IPS DF 4.7 (cell line): Measurements from ENCODE around the gene GYPE.
"Not testable (repeated sequence)": the region's sequence is repeated elsewhere in the genome, so short reads cannot be mapped to it uniquely, and the experiment has no call there.

ENCODE experiments used
- DNase-seq: peaks from one replicate; pipeline ENCODE4 v3.0.0-alpha.2; 2013; ENCODE audit warnings: low spot score; ENCODE audit errors: extremely low read depth

GYPE gene

GRCh38 chr4:143870523-143871268 lies 34.7 kb downstream of the GYPE start:
- not testable (repeated sequence) for DNase-seq

- DNase-seq: not testable (repeated sequence)
Observed at GRCh38 chr4:143869925-143870324, 35.4 kb downstream of the GYPE start.

DNA sequence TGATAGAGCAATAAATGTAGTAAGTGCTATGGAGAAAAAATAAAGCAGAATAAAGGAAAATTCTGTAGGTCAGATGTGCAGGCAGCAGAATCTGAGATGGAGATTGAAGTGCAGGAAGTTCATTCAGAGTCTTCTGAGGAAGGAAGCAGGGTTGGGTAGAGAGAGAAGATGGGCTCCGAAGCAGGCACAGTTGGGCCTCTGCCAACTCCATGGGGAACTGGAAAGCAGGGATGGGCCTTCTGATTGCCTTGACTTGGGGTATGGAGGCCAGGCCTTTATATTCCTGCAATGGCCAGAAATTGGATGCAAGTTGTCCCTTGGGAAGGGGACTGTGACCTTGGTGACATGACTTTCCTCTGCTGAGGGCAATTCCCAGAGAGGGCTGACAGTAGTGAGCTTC lies 42.6 kb downstream of the GYPE start:
- not testable (repeated sequence) for DNase-seq

GRCh38 chr4:143858456-143858855 lies 46.9 kb downstream of the GYPE start:
- DNase-seq: no peak

GRCh38 chr4:143857391-143858336 lies 47.7 kb downstream of the GYPE start:
- not testable (repeated sequence) for DNase-seq

- not testable (repeated sequence) for DNase-seq
Observed at GRCh38 chr4:143856017-143856557, 49.3 kb downstream of the GYPE start.

- DNase-seq: not testable (repeated sequence)
Observed at GRCh38 chr4:143854645-143855044, 50.7 kb downstream of the GYPE start.

GRCh38 chr4:143849296-143849695 lies 56.1 kb downstream of the GYPE start:
- DNase-seq: not testable (repeated sequence)

- not testable (repeated sequence) for DNase-seq
Observed at GRCh38 chr4:143843506-143843832, 61.9 kb downstream of the GYPE start.

DNA sequence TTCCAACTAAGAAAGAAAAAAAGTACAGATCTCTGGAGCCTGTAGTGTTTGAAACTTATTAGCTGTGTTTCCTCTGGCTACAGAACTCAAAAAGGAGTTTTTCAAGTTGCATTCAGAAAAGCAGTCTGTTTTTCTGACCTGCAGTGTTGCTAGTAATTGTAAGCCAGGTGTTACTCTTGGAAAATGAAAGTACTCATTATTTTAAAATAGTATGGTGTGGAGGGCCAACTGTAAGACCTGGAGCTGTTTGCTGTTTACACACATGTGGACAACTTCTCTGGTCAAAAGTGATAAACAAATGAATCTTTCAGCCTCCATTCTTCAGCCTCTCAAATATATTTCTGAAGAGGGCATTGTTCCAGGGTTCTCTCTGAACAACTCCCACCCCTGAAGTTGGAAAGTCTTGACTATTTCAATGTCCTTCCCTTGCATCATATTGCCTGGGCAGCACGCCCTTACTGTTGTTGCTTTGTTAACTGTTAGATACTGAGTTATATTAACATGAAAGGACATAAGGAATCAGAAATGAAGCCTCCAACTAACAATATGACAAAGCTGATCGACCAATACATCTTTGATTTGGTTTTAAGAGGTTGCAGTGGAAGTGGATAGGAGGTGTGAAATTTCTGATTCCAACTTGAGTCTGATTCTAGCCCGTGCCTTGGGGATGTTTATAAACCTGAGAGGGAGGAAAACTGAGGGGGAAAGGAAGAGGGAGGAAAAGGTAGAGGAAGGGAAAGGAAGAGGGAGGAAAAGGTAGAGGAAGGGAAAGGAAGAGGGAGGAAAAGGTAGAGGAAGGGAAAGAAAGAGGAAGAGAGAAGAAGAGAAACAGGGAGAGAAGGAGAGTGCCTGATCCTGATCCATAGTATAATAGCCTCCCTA lies 62.5 kb downstream of the GYPE start:
- not testable (repeated sequence) for DNase-seq

- DNase-seq: not testable (repeated sequence)
Observed at GRCh38 chr4:143839413-143839812, 65.9 kb downstream of the GYPE start.

DNA sequence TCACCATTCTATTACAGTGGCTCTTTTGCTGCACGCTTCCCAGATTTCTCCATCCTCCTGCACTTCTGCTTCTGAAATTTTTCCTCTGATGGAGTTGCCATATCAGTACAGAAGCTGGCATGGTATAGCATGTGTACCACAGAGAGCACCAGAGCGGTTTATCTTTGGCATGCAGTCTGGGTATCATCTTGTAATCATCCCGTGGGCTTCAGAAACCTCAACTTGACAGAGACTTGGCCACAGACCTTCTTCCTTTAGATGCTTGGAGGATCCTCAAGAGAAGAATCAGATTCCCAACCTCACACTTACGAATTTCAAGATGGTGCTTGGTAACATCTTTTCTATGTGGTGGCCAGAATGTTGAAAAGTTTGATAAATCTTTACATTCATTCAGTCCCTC lies 71.2 kb downstream of the GYPE start:
- DNase-seq: not testable (repeated sequence)

DNA sequence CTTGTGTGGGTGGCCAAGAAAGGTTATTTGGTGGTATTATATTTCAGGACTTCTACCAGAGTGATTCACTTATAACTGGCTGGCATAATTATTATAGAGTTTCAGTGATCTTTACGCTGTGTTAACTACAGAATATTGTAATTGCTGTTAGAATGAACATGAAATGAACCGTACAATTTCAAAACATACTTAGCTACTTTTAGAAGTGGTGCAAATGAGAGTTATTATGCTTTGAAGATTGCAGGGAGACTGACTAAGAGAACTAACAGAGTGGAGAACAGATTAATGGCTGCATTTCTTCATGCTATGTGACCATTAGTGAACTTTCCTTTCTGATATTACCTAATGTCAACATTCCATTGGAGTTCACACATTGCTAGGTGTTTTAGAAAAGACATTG lies 71.7 kb downstream of the GYPE start:
- DNase-seq: not testable (repeated sequence)

DNA sequence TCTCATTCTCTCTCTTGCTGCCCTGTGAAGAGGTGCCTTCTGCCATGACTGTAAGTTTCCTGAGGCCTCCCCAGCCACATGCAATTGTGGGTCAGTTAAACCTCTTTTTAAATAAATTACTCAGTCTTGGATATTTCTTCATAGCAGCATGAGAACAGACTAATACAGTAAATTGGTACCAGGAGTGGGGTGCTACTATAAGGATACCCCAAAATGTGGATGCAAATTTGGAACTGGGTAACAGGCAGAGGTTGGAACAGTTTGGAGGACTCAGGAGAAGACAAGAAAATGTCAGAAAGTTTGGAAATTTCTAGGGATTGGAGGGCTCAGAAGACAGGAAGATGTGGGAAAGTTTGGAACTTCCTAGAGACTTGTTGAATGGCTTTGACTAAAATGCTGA lies 74.8 kb downstream of the GYPE start:
- DNase-seq: not testable (repeated sequence)

DNA sequence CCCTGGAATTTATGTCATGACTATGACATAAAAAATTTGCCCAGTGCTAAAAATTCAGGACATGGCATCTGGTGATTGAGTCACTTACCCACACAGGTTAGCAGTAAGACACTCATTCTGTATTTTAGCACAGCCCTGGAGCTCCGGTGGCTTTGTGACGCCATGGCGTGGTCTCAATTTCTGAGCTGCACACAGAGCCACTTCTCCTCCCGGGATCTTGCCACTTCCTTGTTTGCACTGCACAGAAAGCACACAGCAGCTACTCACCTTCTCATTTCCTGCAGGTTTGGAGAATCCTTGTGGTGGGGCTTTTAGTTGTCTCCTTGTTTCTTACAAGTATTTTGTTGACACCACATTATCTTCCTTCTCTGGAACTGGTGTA lies 76.1 kb downstream of the GYPE start:
- not testable (repeated sequence) for DNase-seq
